Daoy (cell line): ENCODE data around the gene DDX54. TPM values are rescaled to one million over a fixed set of nuclear protein-coding genes. Genes with fewer than 3 reads are reported as not detected.
"Not testable (repeated sequence)": the region's sequence is repeated elsewhere in the genome, so short reads cannot be mapped to it uniquely, and the experiment has no call there.

Source experiments
- DNase-seq: peaks from one replicate; pipeline ENCODE4 v3.0.0-alpha.2; 2015; ENCODE audit warnings: low read depth
- total RNA-seq: library from RNA; depleted of rRNA; stranded (reverse); fragments of >200 nt; shearing (Covaris generic); gene quantifications from 2 replicates; pipeline ENCODE4 v1.2.3, GENCODE V29; 2014

Gene DDX54
- total RNA-seq, 1 experiment from 2014 or later = 60.1 TPM

GRCh38 chr12:113142886-113143332 lies 42.4 kb downstream of the DDX54 start:
- no peak for DNase-seq

GRCh38 chr12:113142173-113142885 lies 42.9 kb downstream of the DDX54 start:
- peak; percentile 37 for DNase-seq

GRCh38 chr12:113141716-113142115 lies 43.6 kb downstream of the DDX54 start:
- not testable (repeated sequence) for DNase-seq

GRCh38 chr12:113140706-113141105 lies 44.6 kb downstream of the DDX54 start:
- DNase-seq = no peak

- DNase-seq = no peak
Observed at GRCh38 chr12:113138826-113139225, 46.5 kb downstream of the DDX54 start.

GRCh38 chr12:113137861-113138783 lies 47.2 kb downstream of the DDX54 start:
- DNase-seq = no peak

- DNase-seq = no peak
Observed at GRCh38 chr12:113136990-113137511, 48.2 kb downstream of the DDX54 start.

- peak; percentile 59 for DNase-seq
Observed at GRCh38 chr12:113136128-113136989, 48.9 kb downstream of the DDX54 start.

- DNase-seq = peak; percentile 76
Observed at GRCh38 chr12:113135178-113136127, 49.8 kb downstream of the DDX54 start, which contains the start of gene RASAL1. Gene RASAL1, minus strand, starts transcription at chr12:113135761. Its CDS starts 299 bp downstream, at chr12:113135462.

GRCh38 chr12:113134521-113134951 lies 50.7 kb downstream of the DDX54 start:
- DNase-seq = no peak

- no peak for DNase-seq
Observed at GRCh38 chr12:113134071-113134470, 51.2 kb downstream of the DDX54 start.

GRCh38 chr12:113133666-113134065 lies 51.6 kb downstream of the DDX54 start:
- DNase-seq = no peak

GRCh38 chr12:113133036-113133435 lies 52.2 kb downstream of the DDX54 start:
- DNase-seq = no peak

- no peak for DNase-seq
Observed at GRCh38 chr12:113131556-113131955, 53.7 kb downstream of the DDX54 start.

GRCh38 chr12:113130457-113131135 lies 54.7 kb downstream of the DDX54 start:
- peak; percentile 68 for DNase-seq

- DNase-seq = no peak
Observed at GRCh38 chr12:113129664-113130456, 55.4 kb downstream of the DDX54 start.

GRCh38 chr12:113128802-113129663 lies 56.2 kb downstream of the DDX54 start:
- no peak for DNase-seq

- DNase-seq = no peak
Observed at GRCh38 chr12:113127791-113128199, 57.5 kb downstream of the DDX54 start.
